HCT116 (cell line): ENCODE measurements around the gene ART5. TPM values are rescaled to one million over a fixed set of nuclear protein-coding genes. Genes with fewer than 3 reads are reported as not detected.
A peak's percentile ranks its signal among the peaks of the same experiment; 100 is the strongest.
"Not testable (repeated sequence)": the region's sequence is repeated elsewhere in the genome, so short reads cannot be mapped to it uniquely, and the experiment has no call there.

Source experiments
- ATAC-seq: fragments of 200-7000 bp; cut with Tn5 transposase; 2 replicates; pipeline ENCODE4 v1.9.1; 2020; ENCODE audit warnings: mild to moderate bottlenecking, moderate library complexity
- BruUV-seq: library from RNA; stranded (reverse); fragments of 400-500 nt; replicated peaks from 2 replicates; lab custom pipeline; 2021; lab: Mats Ljungman, UMichigan
- CTCF ChIA-PET: fragments of 300-600 bp; sonication (Branson Sonifier 250); formaldehyde crosslinking; loops from one replicate; lab custom pipeline; 2021; ENCODE audit warnings: antibody characterized with exemption; lab: Charles Lee
- POLR2A ChIA-PET: fragments of 300-600, 350-600 bp; sonication (Branson Sonifier 250); formaldehyde crosslinking; loops from one replicate; lab custom pipeline; 2021; ENCODE audit warnings: antibody characterized with exemption; lab: Charles Lee
- RAD21 ChIA-PET, 2 experiments: fragments of 300-600 bp; sonication (Branson Sonifier 250); formaldehyde crosslinking; loops; one replicate each; lab custom pipeline; 2023; ENCODE audit warnings: low total read pairs in 2 of 2; ENCODE audit not compliant: uncharacterized antibody in 2 of 2, unreplicated experiment in 2 of 2, low non-redundant PET in 1 of 2; lab: Charles Lee
- DNase-seq: peaks from one replicate; pipeline ENCODE4 v3.0.0-alpha.2; 2010; ENCODE audit warnings: low read depth, low spot score
- H2AFZ ChIP-seq: fragments of 200-600 bp; shearing (Covaris generic), sonication (generic); 2 replicates; pipeline ENCODE4 v1.6.1; 2017; ENCODE audit warnings: low read depth, mixed run types, mixed read lengths, antibody characterized with exemption, low read length; ENCODE audit not compliant: poor library complexity, severe bottlenecking
- H3K27ac ChIP-seq: 2 replicates; pipeline ENCODE4 v1.5.1; 2012; ENCODE audit warnings: low read depth, low read length
- H3K27me3 ChIP-seq: fragments of 200-600 bp; sonication (generic); 2 replicates; pipeline ENCODE4 v1.6.1; 2016; ENCODE audit warnings: mixed run types, low read length, mixed read lengths; ENCODE audit not compliant: insufficient read depth
- H3K36me3 ChIP-seq, 2 experiments: fragments of 200-500 bp in 1 of 2; fragments of 200-600 bp in 1 of 2; sonication (Bioruptor generic) in 1 of 2; sonication (generic) in 1 of 2; 2 replicates each; pipeline versions ENCODE4 v1.5.1 to v1.6.1; 2014 to 2016; ENCODE audit warnings: low read length in 2 of 2, inconsistent platforms in 1 of 2, mixed read lengths in 1 of 2, mixed run types in 1 of 2; ENCODE audit not compliant: insufficient read depth in 2 of 2, control insufficient read depth in 1 of 2
- H3K4me1 ChIP-seq, 2 experiments: fragments of 200-600 bp in 1 of 2; sonication (generic) in 1 of 2; 2 replicates each; pipeline versions ENCODE4 v1.5.1 to v1.6.1; 2012 to 2017; ENCODE audit warnings: low read length in 2 of 2, inconsistent platforms in 1 of 2, mild to moderate bottlenecking in 1 of 2, mixed read lengths in 1 of 2, mixed run types in 1 of 2, moderate library complexity in 1 of 2; ENCODE audit not compliant: insufficient read depth in 2 of 2, control insufficient read depth in 1 of 2
- H3K4me2 ChIP-seq: fragments of 200-600 bp; sonication (generic); 2 replicates; pipeline ENCODE4 v1.6.1; 2017; ENCODE audit warnings: mixed run types, low read length, mixed read lengths
- H3K4me3 ChIP-seq, 2 experiments: fragments of 200-600 bp in 1 of 2; sonication (generic) in 1 of 2; replicated peaks in 1 of 2; 2 replicates each; pipeline ENCODE4 v1.5.1; 2011 to 2016; ENCODE audit warnings: low read length in 2 of 2, control low read depth in 1 of 2, low read depth in 1 of 2, mild to moderate bottlenecking in 1 of 2, mixed read lengths in 1 of 2, mixed run types in 1 of 2
- H3K79me2 ChIP-seq: fragments of 200-600 bp; sonication (generic); 2 replicates; pipeline ENCODE4 v1.6.1; 2017; ENCODE audit warnings: mild to moderate bottlenecking, mixed run types, low read length, moderate library complexity, mixed read lengths; ENCODE audit not compliant: insufficient read depth
- H3K9ac ChIP-seq: fragments of 200-600 bp; sonication (generic); 2 replicates; pipeline ENCODE4 v1.6.1; 2016; ENCODE audit warnings: low read length, mixed read lengths
- H3K9me2 ChIP-seq: fragments of 200-600 bp; sonication (generic), shearing (Covaris generic); 2 replicates; pipeline ENCODE4 v1.6.1; 2017; ENCODE audit warnings: mixed run types, mild to moderate bottlenecking, moderate library complexity; ENCODE audit not compliant: insufficient read depth
- H3K9me3 ChIP-seq, 2 experiments: fragments of 200-500 bp in 1 of 2; fragments of 200-600 bp in 1 of 2; sonication (Bioruptor generic) in 1 of 2; sonication (generic) in 1 of 2; 2 replicates each; pipeline ENCODE4 v1.6.1; 2014 to 2017; ENCODE audit warnings: low read length in 2 of 2, mixed read lengths in 2 of 2, inconsistent platforms in 1 of 2, low read depth in 1 of 2, mild to moderate bottlenecking in 1 of 2, mixed run types in 1 of 2, moderate library complexity in 1 of 2; ENCODE audit not compliant: control insufficient read depth in 1 of 2, insufficient read depth in 1 of 2
- H4K20me1 ChIP-seq: fragments of 200-600 bp; sonication (generic), shearing (Covaris generic); 2 replicates; pipeline ENCODE4 v1.6.1; 2017; ENCODE audit warnings: mixed run types, mild to moderate bottlenecking, moderate library complexity; ENCODE audit not compliant: insufficient read depth
- ELF1 ChIP-seq: IDR thresholded peaks from 2 replicates; pipeline ENCODE4 v1.6.1; 2012; ENCODE audit warnings: low read depth, borderline replicate concordance
- MAX ChIP-seq: IDR thresholded peaks from 2 replicates; pipeline ENCODE4 v1.6.1; 2012
- intact Hi-C: fragments of 100-400 bp; cut with micrococcal nuclease; formaldehyde crosslinking; loops from 2 replicates; pipeline ENCODE4 v1.10.0; 2022
- total RNA-seq: library from RNA; stranded (reverse); gene quantifications from one replicate; pipeline ENCODE4 v1.2.1, GENCODE V29; 2021; ENCODE audit not compliant: unreplicated experiment

The ART5 gene
- total RNA-seq, 1 experiment from 2014 or later, result 5.6 TPM

- CTCF ChIA-PET, intact Hi-C loops, H3K27ac ChIP-seq, H3K9me2 ChIP-seq, RAD21 ChIA-PET, ATAC-seq, H2AFZ ChIP-seq, H3K27me3 ChIP-seq, H3K79me2 ChIP-seq, H3K9me3 ChIP-seq, H3K36me3 ChIP-seq, H3K4me2 ChIP-seq, H3K9ac ChIP-seq, BruUV-seq, H4K20me1 ChIP-seq, H3K4me1 ChIP-seq, POLR2A ChIA-PET, H3K4me3 ChIP-seq, DNase-seq: not testable (repeated sequence)
Measured at GRCh38 chr11:3597743-3598142, 44.0 kb downstream of the ART5 start.

- H3K27me3 ChIP-seq, H2AFZ ChIP-seq, H3K79me2 ChIP-seq, H3K9me2 ChIP-seq, H3K4me1 ChIP-seq, ATAC-seq, BruUV-seq, H3K9me3 ChIP-seq, CTCF ChIA-PET, H3K9ac ChIP-seq, POLR2A ChIA-PET, H3K4me3 ChIP-seq, intact Hi-C loops, H3K4me2 ChIP-seq, H4K20me1 ChIP-seq, DNase-seq, RAD21 ChIA-PET, H3K27ac ChIP-seq, H3K36me3 ChIP-seq: not testable (repeated sequence)
Measured at GRCh38 chr11:3591326-3591725, 50.5 kb downstream of the ART5 start.

- BruUV-seq, CTCF ChIA-PET: not testable (repeated sequence)
Measured at GRCh38 chr11:3590193-3590592, 51.6 kb downstream of the ART5 start.

GRCh38 chr11:3588776-3589175 lies 53.0 kb downstream of the ART5 start:
- H4K20me1 ChIP-seq, intact Hi-C loops, DNase-seq, POLR2A ChIA-PET, H3K4me1 ChIP-seq, H3K4me2 ChIP-seq, BruUV-seq, H3K79me2 ChIP-seq, RAD21 ChIA-PET, H2AFZ ChIP-seq, ATAC-seq, H3K9ac ChIP-seq, H3K36me3 ChIP-seq, CTCF ChIA-PET, H3K4me3 ChIP-seq, H3K27me3 ChIP-seq, H3K27ac ChIP-seq, H3K9me3 ChIP-seq, H3K9me2 ChIP-seq: not testable (repeated sequence)

More at GRCh38 chr11:3590193-3590592, 51.6 kb downstream of the ART5 start:
- TF ChIP-seq MAX (peak; percentile 52; the same call in 1 of the 2 replicates), ELF1 (peak; percentile 41; the same call in 1 of the 2 replicates)
- H3K36me3 ChIP-seq, ATAC-seq, H3K27ac ChIP-seq, H3K4me3 ChIP-seq, RAD21 ChIA-PET, H3K4me1 ChIP-seq, H3K9ac ChIP-seq, H3K79me2 ChIP-seq, POLR2A ChIA-PET, H2AFZ ChIP-seq, H3K9me2 ChIP-seq, H3K4me2 ChIP-seq, intact Hi-C loops, DNase-seq, H3K27me3 ChIP-seq, H3K9me3 ChIP-seq, H4K20me1 ChIP-seq: not testable (repeated sequence)
